ENCODE measurements around the gene CRYGN. TPM values are rescaled to one million over a fixed set of nuclear protein-coding genes. Genes with fewer than 3 reads are reported as not detected.

CRYGN gene
- total RNA-seq, 4 donors from 2014 or later, result 0.19 TPM; not detected in 3

DNA sequence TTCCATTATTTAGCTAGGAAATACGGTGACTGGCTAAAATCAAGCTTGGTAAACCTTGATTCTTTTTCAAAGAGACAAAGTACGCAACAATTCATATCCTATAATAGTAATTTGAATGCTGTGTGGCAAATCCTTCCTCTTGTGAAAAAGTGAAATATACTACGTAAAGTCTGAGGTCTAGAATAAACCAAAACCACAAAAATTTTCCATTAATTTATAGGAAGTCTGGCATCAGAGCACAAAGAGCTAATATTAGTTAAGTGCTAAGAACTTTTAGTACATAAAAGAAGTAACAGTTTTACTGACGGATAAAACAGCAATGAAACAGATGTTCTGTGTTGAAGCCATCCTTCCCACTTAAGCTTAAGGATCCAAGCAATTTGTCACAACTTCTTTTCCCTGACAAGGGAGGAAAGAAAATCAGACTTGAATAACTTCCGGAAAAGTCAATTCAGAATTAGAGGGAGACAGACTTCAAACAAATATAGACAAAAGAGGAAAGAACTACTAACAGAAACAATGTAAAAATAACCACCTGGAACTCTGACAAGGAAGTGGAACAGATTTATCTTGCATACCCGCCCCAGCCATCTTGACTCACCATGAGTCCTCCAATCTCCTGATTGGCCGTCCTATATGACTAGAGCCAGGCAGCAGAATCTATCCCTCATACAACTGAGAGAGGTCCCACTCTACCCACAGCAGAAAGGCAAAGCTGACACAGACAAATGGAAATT is 45.2 kb upstream of the CRYGN start:
- H3K9me3 ChIP-seq, result no peaks in the 10 kb centered on the region
- 39 to 50% methylated on average over 7 of the region's 7 CpGs for WGBS, 2 donors
- peaks cover 4 to 85% (median 8%) of the 10 kb centered on the region in 3 donors for H3K36me3 ChIP-seq
- TF ChIP-seq, protein P1, sequence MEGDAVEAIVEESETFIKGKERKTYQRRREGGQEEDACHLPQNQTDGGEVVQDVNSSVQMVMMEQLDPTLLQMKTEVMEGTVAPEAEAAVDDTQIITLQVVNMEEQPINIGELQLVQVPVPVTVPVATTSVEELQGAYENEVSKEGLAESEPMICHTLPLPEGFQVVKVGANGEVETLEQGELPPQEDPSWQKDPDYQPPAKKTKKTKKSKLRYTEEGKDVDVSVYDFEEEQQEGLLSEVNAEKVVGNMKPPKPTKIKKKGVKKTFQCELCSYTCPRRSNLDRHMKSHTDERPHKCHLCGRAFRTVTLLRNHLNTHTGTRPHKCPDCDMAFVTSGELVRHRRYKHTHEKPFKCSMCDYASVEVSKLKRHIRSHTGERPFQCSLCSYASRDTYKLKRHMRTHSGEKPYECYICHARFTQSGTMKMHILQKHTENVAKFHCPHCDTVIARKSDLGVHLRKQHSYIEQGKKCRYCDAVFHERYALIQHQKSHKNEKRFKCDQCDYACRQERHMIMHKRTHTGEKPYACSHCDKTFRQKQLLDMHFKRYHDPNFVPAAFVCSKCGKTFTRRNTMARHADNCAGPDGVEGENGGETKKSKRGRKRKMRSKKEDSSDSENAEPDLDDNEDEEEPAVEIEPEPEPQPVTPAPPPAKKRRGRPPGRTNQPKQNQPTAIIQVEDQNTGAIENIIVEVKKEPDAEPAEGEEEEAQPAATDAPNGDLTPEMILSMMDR (IDR thresholded peaks at IDR 0.05), result no peak
- TF ChIP-seq POLR2A (IDR thresholded peaks at IDR 0.05), result no peak
- no peaks in the 10 kb centered on the region for H3K27me3 ChIP-seq
- intact Hi-C loops (cut with DNase I), result no loop called here
- DNase-seq, result no peak
- peak overlapping the region in 3 of 4 donors; percentile 11 to 73 (median 71) for H3K27ac ChIP-seq
- H3K4me1 ChIP-seq, result peaks cover 6 to 59% (median 22%) of the 10 kb centered on the region in 3 donors
- H3K4me3 ChIP-seq, result no peak overlapping the region

DNA sequence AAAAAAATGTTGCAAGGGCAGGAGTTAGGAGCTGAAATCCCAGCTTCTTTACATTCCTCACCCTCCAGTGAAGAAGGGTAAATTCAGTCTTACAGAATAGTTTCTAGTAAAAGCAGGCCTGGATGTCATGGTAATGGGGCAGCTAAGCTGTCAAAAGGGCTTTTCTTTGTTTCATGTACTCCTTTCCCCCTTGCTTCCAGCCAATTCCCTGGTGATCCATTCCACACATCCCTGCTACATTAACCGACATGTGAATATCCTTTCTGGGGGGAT is 43.7 kb upstream of the CRYGN start:
- Histone ChIP-seq H3K4me1 (peaks cover 6 to 51% (median 18%) of the 10 kb centered on the region in 3 donors), H3K4me3 (no peak overlapping the region), H3K36me3 (peaks cover 0 to 82% (median 3%) of the 10 kb centered on the region in 3 donors), H3K9me3 (no peaks in the 10 kb centered on the region), H3K27ac (peak overlapping the region; percentile 0 to 72 (median 47)), H3K27me3 (no peaks in the 10 kb centered on the region)
- 72 to 81% methylated on average over 1 of the region's 1 CpG for WGBS, 2 donors
- no peak for TF ChIP-seq POLR2A (IDR thresholded peaks at IDR 0.05)
- TF ChIP-seq, protein P1 (IDR thresholded peaks at IDR 0.05), result no peak
- DNase-seq, result no peak
- intact Hi-C loops (cut with DNase I), result no loop called here

DNA sequence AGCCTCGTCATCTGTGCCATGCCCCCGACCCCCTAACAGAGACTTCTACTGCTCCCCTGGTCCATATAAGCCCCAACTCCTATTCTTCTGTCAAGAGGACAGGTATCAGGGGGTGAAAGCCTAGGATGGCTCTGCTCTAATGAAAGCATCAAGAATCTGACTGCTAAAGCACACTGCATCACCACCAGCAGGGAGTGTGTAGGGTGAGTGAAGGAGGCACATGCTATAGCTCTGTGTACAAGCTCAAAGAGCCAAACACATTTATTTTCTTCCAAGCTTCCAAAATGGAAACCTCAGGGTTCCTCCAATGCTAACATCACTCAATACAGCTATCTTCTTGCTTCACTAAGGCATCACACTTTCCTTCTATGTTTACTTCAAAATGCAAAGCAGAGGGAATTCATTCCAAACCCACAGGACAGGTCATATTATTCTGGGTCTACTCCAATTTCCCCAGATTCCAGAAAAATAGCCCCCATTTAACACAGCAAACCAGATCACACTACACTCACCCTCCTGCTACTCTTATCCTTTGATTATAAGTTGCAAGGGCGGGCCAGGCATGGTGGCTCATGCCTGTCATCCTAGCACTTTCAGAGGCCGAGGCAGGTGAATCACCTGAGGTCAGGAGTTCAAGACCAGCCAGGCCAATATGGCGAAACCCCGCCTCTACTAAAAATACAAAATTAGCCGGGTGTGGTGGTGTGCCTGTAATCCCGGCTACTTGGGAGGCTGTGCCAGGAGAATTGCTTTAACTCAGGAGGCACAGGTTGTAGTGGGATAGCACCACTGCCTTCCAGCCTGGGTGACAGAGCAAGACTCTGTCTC is 43.2 kb upstream of the CRYGN start:
- intact Hi-C loops (cut with DNase I), result no loop called here
- DNase-seq, result no peak
- peak overlapping the region; percentile 1 to 72 (median 59) for H3K27ac ChIP-seq
- H3K36me3 ChIP-seq, result peaks cover 0 to 80% (median 3%) of the 10 kb centered on the region in 3 donors
- H3K9me3 ChIP-seq, result no peaks in the 10 kb centered on the region
- H3K27me3 ChIP-seq, result no peaks in the 10 kb centered on the region
- H3K4me1 ChIP-seq, result peaks cover 6 to 51% (median 18%) of the 10 kb centered on the region in 3 donors
- TF ChIP-seq POLR2A (IDR thresholded peaks at IDR 0.05), result no peak
- TF ChIP-seq, protein P1 (IDR thresholded peaks at IDR 0.05), result no peak
- no peak overlapping the region for H3K4me3 ChIP-seq
- WGBS, 2 donors, result 69 to 72% methylated on average over 4 to 8 of the region's 8 CpGs

DNA sequence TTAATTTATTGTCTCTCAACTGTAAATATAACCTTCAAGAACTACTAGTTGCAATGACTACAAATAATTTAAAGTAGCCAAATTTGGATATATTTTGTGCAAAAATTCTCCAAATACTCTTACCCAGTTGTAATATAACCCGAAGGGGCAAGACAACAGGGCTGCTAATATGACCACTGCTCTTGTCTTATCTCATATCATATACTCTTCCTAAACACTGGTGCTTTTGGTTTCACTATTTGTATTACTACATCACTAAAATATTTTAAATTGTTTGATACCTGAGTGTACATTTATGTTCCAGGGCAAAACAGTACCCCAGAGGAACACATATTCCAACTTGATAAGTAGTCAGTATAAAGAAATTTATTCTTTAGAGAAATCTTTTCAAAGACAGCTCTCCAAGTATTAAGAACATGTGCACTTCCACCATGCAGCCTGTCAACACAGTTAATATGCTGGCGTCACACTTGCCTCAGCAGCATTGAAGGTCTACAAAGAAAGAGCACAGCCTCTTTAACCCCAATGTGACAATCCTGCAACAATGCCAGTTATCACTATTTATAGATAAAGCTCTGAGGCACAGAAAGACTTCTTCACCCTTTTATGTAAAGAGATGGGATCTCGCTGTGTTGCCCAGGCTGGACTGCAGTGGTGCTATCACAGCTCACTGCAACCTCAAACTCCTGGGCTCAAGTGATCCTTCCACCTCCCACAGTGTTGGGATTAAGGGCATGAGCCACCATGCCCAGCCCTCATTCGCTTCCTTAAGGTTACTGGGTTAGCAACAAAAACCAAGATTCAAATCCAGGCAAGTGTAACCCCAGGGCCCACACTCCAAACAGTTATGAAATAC is 41.9 kb upstream of the CRYGN start:
- WGBS, 2 donors, result 81 to 92% methylated on average over 2 to 4 of the region's 4 CpGs
- no peaks in the 10 kb centered on the region for H3K9me3 ChIP-seq
- H3K4me3 ChIP-seq, result no peak overlapping the region
- H3K36me3 ChIP-seq, result peaks cover 0 to 70% (median 3%) of the 10 kb centered on the region in 3 donors
- peaks cover 6 to 45% (median 15%) of the 10 kb centered on the region in 3 donors for H3K4me1 ChIP-seq
- no peak for DNase-seq
- no peak for TF ChIP-seq POLR2A (IDR thresholded peaks at IDR 0.05)
- TF ChIP-seq, protein P1 (IDR thresholded peaks at IDR 0.05), result no peak
- no peaks in the 10 kb centered on the region for H3K27me3 ChIP-seq
- intact Hi-C loops (cut with DNase I), result no loop called here
- peak overlapping the region in 3 of 4 donors; percentile 53 to 72 (median 65) for H3K27ac ChIP-seq

All from esophagus squamous epithelium (tissue), 5 donors.